ENCODE measurements around the gene ETFA. TPM values are rescaled to one million over a fixed set of nuclear protein-coding genes. Genes with fewer than 3 reads are reported as not detected.

The ETFA gene
- polyA plus RNA-seq, 2 of the 4 experiments (the other 2 are of a cell fraction) = 243 to 412 TPM

GRCh38 chr15:76183930-76184649, 127.2 kb downstream of the ETFA start:
- WGBS (ENCODE audit: missing lambda C conversion rate) = 57% methylated on average over 10 of the region's 10 CpGs
- Histone ChIP-seq H3K4me3 (no peak overlapping the region), H3K9me3 (no peaks in the 10 kb centered on the region), H3K27ac (no peak overlapping the region), H3K4me2 (no peak overlapping the region), H3K4me1 (no peaks in the 10 kb centered on the region)
- ATAC-seq = no peak
- ChIA-PET CTCF (interaction anchor here (0.6 to 5.1 kb wide), 9 partner anchors 9 to 1530 kb away, joined by 3 to 26 read pairs (median 3); no protein-coding TSS in a partner anchor), POLR2A (no interaction called here)
- DNase-seq (ENCODE audit: low read depth in 1 of 2, low spot score in 1 of 2) = no peak
- TF ChIP-seq HOXB5 (CRISPR knock-in tag; IDR thresholded peaks at IDR 0.05) (no peak), CEBPB (IDR thresholded peaks at IDR 0.05) (no peak), KDM1A (IDR thresholded peaks at IDR 0.05; ENCODE audit: low read depth) (no peak), NPAS2 (CRISPR knock-in tag; IDR thresholded peaks at IDR 0.05; ENCODE audit: borderline replicate concordance) (no peak), BCL3 (IDR thresholded peaks at IDR 0.05) (no peak), MYC (IDR thresholded peaks at IDR 0.05; ENCODE audit: borderline replicate concordance, low read length) (no peak), HES2 (IDR thresholded peaks at IDR 0.05) (no peak), USF2 (IDR thresholded peaks at IDR 0.05) (no peak), HOXB13 (CRISPR knock-in tag; IDR thresholded peaks at IDR 0.05; ENCODE audit: low read depth) (no peak), CHD4 (IDR thresholded peaks at IDR 0.05; ENCODE audit: borderline replicate concordance) (no peak), E2F6 (IDR thresholded peaks at IDR 0.05; ENCODE audit: borderline replicate concordance, low read depth) (no peak), FOXS1 (CRISPR knock-in tag; IDR thresholded peaks at IDR 0.05) (no peak), KDM5A (IDR thresholded peaks at IDR 0.05) (no peak), NFE2L2 (conservative IDR thresholded peaks at IDR 0.05; ENCODE audit: low read length) (no peak), CHD2 (IDR thresholded peaks at IDR 0.05; ENCODE audit: low read length, partially characterized antibody) (no peak), PHF8 (IDR thresholded peaks at IDR 0.05; ENCODE audit: borderline replicate concordance, low read depth) (no peak), GATA3 (IDR thresholded peaks at IDR 0.05; ENCODE audit: borderline replicate concordance) (no peak), ZNF302 (CRISPR knock-in tag; IDR thresholded peaks at IDR 0.05) (no peak), NR3C1 (IDR thresholded peaks at IDR 0.05) (no peak), ZC3H11A (IDR thresholded peaks at IDR 0.05) (no peak)
- FAIRE-seq = no peak

- Histone ChIP-seq H3K4me3 (no peak overlapping the region), H3K27ac (no peak overlapping the region), H3K4me1 (peaks cover 11% of the 10 kb centered on the region; the same call in 2 of the 3 replicates), H3K4me2 (no peak overlapping the region), H3K9me3 (no peaks in the 10 kb centered on the region)
- DNase-seq (ENCODE audit: low read depth in 1 of 2, low spot score in 1 of 2) (no peak), FAIRE-seq (no peak), ATAC-seq (no peak)
- 65% methylated on average over 9 of the region's 9 CpGs for WGBS (ENCODE audit: missing lambda C conversion rate)
- POLR2A ChIA-PET = interaction anchor here (1.1 kb wide), 1 partner anchor 15 kb away, joined by 3 read pairs; no protein-coding TSS in a partner anchor
- CTCF ChIA-PET = interaction anchor here (0.7 to 1.5 kb wide), 5 partner anchors 8 to 686 kb away, joined by 3 to 7 read pairs (median 3); no protein-coding TSS in a partner anchor
- no peak for TF ChIP-seq FOSL2 (IDR thresholded peaks at IDR 0.05)
- TF ChIP-seq FOSL2 (CRISPR knock-in tag; IDR thresholded peaks at IDR 0.05) = no peak
- no peak for TF ChIP-seq NPAS2 (CRISPR knock-in tag; IDR thresholded peaks at IDR 0.05; ENCODE audit: borderline replicate concordance)
- no peak for TF ChIP-seq HOXB5 (CRISPR knock-in tag; IDR thresholded peaks at IDR 0.05)
- TF ChIP-seq ZFP36 (IDR thresholded peaks at IDR 0.05; ENCODE audit: borderline replicate concordance, partially characterized antibody) = no peak
- TF ChIP-seq FOSB (CRISPR knock-in tag; IDR thresholded peaks at IDR 0.05) = no peak
- TF ChIP-seq ZC3H11A (IDR thresholded peaks at IDR 0.05) = no peak
- no peak for TF ChIP-seq JUNB (IDR thresholded peaks at IDR 0.05)
- TF ChIP-seq JUN (IDR thresholded peaks at IDR 0.05) = no peak
- TF ChIP-seq ELK1 (IDR thresholded peaks at IDR 0.05; ENCODE audit: low read depth, low read length) = no peak
- TF ChIP-seq CHD4 (IDR thresholded peaks at IDR 0.05; ENCODE audit: borderline replicate concordance) = no peak
- TF ChIP-seq MAX (IDR thresholded peaks at IDR 0.05) = no peak
- TF ChIP-seq SREBF2 (IDR thresholded peaks at IDR 0.05) = no peak
- TF ChIP-seq RNF2 (IDR thresholded peaks at IDR 0.05; ENCODE audit: borderline replicate concordance, low read depth) = no peak
- TF ChIP-seq USF2 (IDR thresholded peaks at IDR 0.05) = no peak
- no peak for TF ChIP-seq PBX3 (IDR thresholded peaks at IDR 0.05)
- no peak for TF ChIP-seq EHF (CRISPR knock-in tag; IDR thresholded peaks at IDR 0.05)
Observed at GRCh38 chr15:76181705-76182107, 129.6 kb downstream of the ETFA start.

Measured in A549 (cell line).